ENCODE results near the gene KRTAP10-12.
"Not testable (repeated sequence)": the region's sequence is repeated elsewhere in the genome, so short reads cannot be mapped to it uniquely, and the experiment has no call there.

KRTAP10-12 gene

GRCh38 chr21:44657635-44658540 lies 39.1 kb upstream of the KRTAP10-12 start, which contains the start of gene KRTAP12-3:
Gene KRTAP12-3, plus strand, starts transcription at chr21:44657932. Its CDS starts 48 bp downstream, at chr21:44657980.
- no peak within 1 kb of the TSS for H3K4me3 Mint-ChIP-seq
- DNase-seq: no peak
- H3K27me3 Mint-ChIP-seq (ENCODE audit: low read depth, poor library complexity): peaks cover 15% of the 10 kb centered on the region
- peaks cover 25% of the 10 kb centered on the region for H3K4me1 Mint-ChIP-seq
- no peak for TF ChIP-seq CTCF (IDR thresholded peaks at IDR 0.05)
- H3K9me3 Mint-ChIP-seq: peaks cover 66% of the 10 kb centered on the region
- peaks cover 7% of the 10 kb centered on the region for H3K36me3 Mint-ChIP-seq (ENCODE audit: low read depth)
- H3K27ac Mint-ChIP-seq: no peak within 1 kb of the TSS

DNA sequence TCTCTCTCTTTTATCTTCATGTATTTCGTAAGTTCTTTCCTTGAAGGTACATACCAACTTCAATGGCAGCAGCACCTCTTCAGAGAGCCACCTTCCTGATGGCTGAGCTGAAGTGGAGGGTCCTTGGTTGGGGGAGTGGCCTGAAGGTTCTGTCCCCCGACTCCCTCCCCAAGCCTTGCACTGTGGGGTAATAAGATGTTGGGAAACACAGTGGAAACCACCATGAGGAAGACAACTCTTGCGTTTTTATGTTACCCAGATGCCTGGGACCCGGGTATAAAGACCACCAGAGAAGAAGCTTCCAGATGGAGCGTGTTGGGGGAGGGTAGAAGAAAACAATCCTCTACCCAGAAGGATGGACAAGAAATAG lies 38.4 kb upstream of the KRTAP10-12 start:
- TF ChIP-seq CTCF (IDR thresholded peaks at IDR 0.05): no peak
- no peak for DNase-seq
- H3K9me3 Mint-ChIP-seq: peaks cover 62% of the 10 kb centered on the region
- H3K4me1 Mint-ChIP-seq: peaks cover 25% of the 10 kb centered on the region
- no peak overlapping the region for H3K27ac Mint-ChIP-seq
- no peak overlapping the region for H3K4me3 Mint-ChIP-seq
- peaks cover 13% of the 10 kb centered on the region for H3K27me3 Mint-ChIP-seq (ENCODE audit: low read depth, poor library complexity)
- H3K36me3 Mint-ChIP-seq (ENCODE audit: low read depth): peaks cover 7% of the 10 kb centered on the region

- H3K27me3 Mint-ChIP-seq (ENCODE audit: low read depth, poor library complexity): peaks cover 13% of the 10 kb centered on the region
- DNase-seq: no peak
- H3K36me3 Mint-ChIP-seq (ENCODE audit: low read depth): peaks cover 7% of the 10 kb centered on the region
- no peak overlapping the region for H3K27ac Mint-ChIP-seq
- H3K4me3 Mint-ChIP-seq: no peak overlapping the region
- H3K4me1 Mint-ChIP-seq: peaks cover 25% of the 10 kb centered on the region
- no peak for TF ChIP-seq CTCF (IDR thresholded peaks at IDR 0.05)
- peaks cover 58% of the 10 kb centered on the region for H3K9me3 Mint-ChIP-seq
Observed at GRCh38 chr21:44658913-44659595, 37.9 kb upstream of the KRTAP10-12 start.

DNA sequence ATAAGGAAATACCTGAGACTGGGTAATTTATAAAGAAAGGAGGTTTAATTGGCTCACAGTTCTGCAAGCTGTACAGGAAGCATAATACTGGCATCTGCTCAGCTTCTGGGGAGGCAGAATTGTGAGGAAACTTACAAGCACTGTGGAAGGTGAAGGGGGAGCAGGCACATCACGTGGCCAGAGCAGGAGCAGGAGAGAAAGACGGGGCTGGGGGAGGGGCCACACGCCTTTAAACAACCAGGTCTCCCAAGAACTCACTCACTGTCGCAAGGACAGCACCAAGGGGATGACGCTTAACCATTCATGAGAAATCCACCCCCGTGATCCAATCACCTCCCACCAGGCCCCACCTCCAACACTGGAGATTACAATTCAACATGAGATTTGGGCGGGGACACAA lies 35.4 kb upstream of the KRTAP10-12 start:
- not testable (repeated sequence) for DNase-seq; H3K4me3 Mint-ChIP-seq; H3K36me3 Mint-ChIP-seq (ENCODE audit: low read depth); H3K27ac Mint-ChIP-seq
- peaks cover 47% of the 10 kb centered on the region for H3K9me3 Mint-ChIP-seq
- peaks cover 25% of the 10 kb centered on the region for H3K4me1 Mint-ChIP-seq
- H3K27me3 Mint-ChIP-seq (ENCODE audit: low read depth, poor library complexity): peaks cover 16% of the 10 kb centered on the region

- Mint-ChIP-seq H3K27ac (no peak overlapping the region), H3K4me1 (peaks cover 10% of the 10 kb centered on the region), H3K27me3 (ENCODE audit: low read depth, poor library complexity) (peaks cover 13% of the 10 kb centered on the region), H3K36me3 (ENCODE audit: low read depth) (peaks cover 2% of the 10 kb centered on the region), H3K9me3 (peaks cover 47% of the 10 kb centered on the region), H3K4me3 (no peak overlapping the region)
- TF ChIP-seq CTCF (IDR thresholded peaks at IDR 0.05): no peak
- DNase-seq: no peak
Observed at GRCh38 chr21:44664691-44665090, 32.3 kb upstream of the KRTAP10-12 start.

Data from nephron progenitor cell (in vitro differentiated cells).